PC-3 (cell line): ENCODE data around the gene ABCC8. TPM values are rescaled to one million over a fixed set of nuclear protein-coding genes. Genes with fewer than 3 reads are reported as not detected.

ENCODE experiments used
- ATAC-seq: fragments of 200-7000 bp; cut with Tn5 transposase; 2 replicates; pipeline ENCODE4 v1.9.1; 2020; ENCODE audit warnings: mild to moderate bottlenecking, moderate library complexity
- BruUV-seq: library from RNA; stranded (reverse); fragments of 400-500 nt; replicated peaks from 2 replicates; lab custom pipeline; 2021; lab: Mats Ljungman, UMichigan
- CTCF ChIA-PET: fragments of 300-600 bp; sonication (Branson Sonifier 250); formaldehyde crosslinking; loops from one replicate; lab custom pipeline; 2022; ENCODE audit warnings: antibody characterized with exemption; lab: Charles Lee
- POLR2A ChIA-PET: fragments of 300-600 bp; sonication (Branson Sonifier 250); formaldehyde crosslinking; loops from one replicate; lab custom pipeline; 2022; ENCODE audit warnings: antibody characterized with exemption; ENCODE audit not compliant: unreplicated experiment; lab: Charles Lee
- DNase-seq: peaks from one replicate; pipeline ENCODE4 v3.0.0-alpha.2; 2015
- H2AFZ ChIP-seq: fragments of 300-600 bp; sonication (generic); 2 replicates; pipeline ENCODE4 v1.6.0; 2016; ENCODE audit warnings: antibody characterized with exemption, low read length
- H3F3A ChIP-seq: fragments of 300-600 bp; sonication (generic); one replicate; pipeline ENCODE4 v1.6.0; 2017; ENCODE audit warnings: antibody characterized with exemption, low read length, control low read depth, mild to moderate bottlenecking; ENCODE audit not compliant: unreplicated experiment
- H3K27ac ChIP-seq: fragments of 300-600 bp; sonication (generic); 2 replicates; pipeline ENCODE4 v1.5.1; 2016; ENCODE audit warnings: mild to moderate bottlenecking, low read length
- H3K27me3 ChIP-seq: fragments of 300-600 bp; sonication (generic); 2 replicates; pipeline ENCODE4 v1.6.1; 2016; ENCODE audit warnings: low read length, mixed read lengths
- H3K36me3 ChIP-seq: fragments of 300-600 bp; sonication (generic); 2 replicates; pipeline ENCODE4 v1.6.1; 2016; ENCODE audit warnings: low read depth, mixed run types, low read length, mixed read lengths
- H3K4me1 ChIP-seq: fragments of 300-600 bp; sonication (generic); 2 replicates; pipeline ENCODE4 v1.5.1; 2016; ENCODE audit warnings: low read length; ENCODE audit not compliant: insufficient read depth
- H3K4me2 ChIP-seq: fragments of 300-600 bp; sonication (generic); 2 replicates; pipeline ENCODE4 v1.6.0; 2016; ENCODE audit warnings: low read length
- H3K4me3 ChIP-seq: fragments of 300-600 bp; sonication (generic); 2 replicates; pipeline ENCODE4 v1.5.1; 2016; ENCODE audit warnings: mild to moderate bottlenecking, low read length, mixed read lengths
- H3K79me2 ChIP-seq: fragments of 300-600 bp; sonication (generic); 2 replicates; pipeline ENCODE4 v1.6.1; 2017; ENCODE audit warnings: low read length, mixed read lengths
- H3K9ac ChIP-seq: fragments of 300-600 bp; sonication (generic); 2 replicates; pipeline ENCODE4 v1.6.0; 2016; ENCODE audit warnings: mild to moderate bottlenecking, low read length
- H3K9me2 ChIP-seq: fragments of 300-600 bp; sonication (generic); replicated peaks from 2 replicates; pipeline ENCODE4 v1.6.1; 2016; ENCODE audit warnings: mixed run types, low read length, mixed read lengths
- H3K9me3 ChIP-seq: fragments of 300-600 bp; sonication (generic); 2 replicates; pipeline ENCODE4 v1.6.1; 2016; ENCODE audit warnings: low read length, mixed read lengths
- H4K20me1 ChIP-seq: fragments of 300-600 bp; sonication (generic); 2 replicates; pipeline ENCODE4 v1.6.1; 2016; ENCODE audit warnings: low read length, mixed read lengths
- CTCF ChIP-seq: fragments of 300-600 bp; sonication (generic); conservative IDR thresholded peaks from 2 replicates; pipeline ENCODE4 v1.5.1; 2017; ENCODE audit warnings: antibody characterized with exemption, low read depth, mild to moderate bottlenecking, low read length
- EZH2 ChIP-seq: fragments of 300-600 bp; sonication (generic); IDR thresholded peaks from one replicate; pipeline ENCODE4 v1.6.1; 2017; ENCODE audit warnings: antibody characterized with exemption, mild to moderate bottlenecking, low read length; ENCODE audit not compliant: unreplicated experiment
- EZH2phosphoT487 ChIP-seq: fragments of 300-600 bp; sonication (generic); IDR thresholded peaks from 2 replicates; pipeline ENCODE4 v1.6.1; 2018; ENCODE audit warnings: mild to moderate bottlenecking, antibody characterized with exemption, low read length, borderline replicate concordance
- intact Hi-C: fragments of 100-400 bp; cut with micrococcal nuclease; formaldehyde crosslinking; loops from 2 replicates; pipeline ENCODE4 v1.9.0; 2023
- total RNA-seq: library from RNA; depleted of rRNA; stranded (reverse); fragments of >200 nt; gene quantifications from 2 replicates; pipeline ENCODE4 v1.2.3, GENCODE V29; 2014

Gene ABCC8
- total RNA-seq, 1 experiment from 2014 or later, result not detected

DNA sequence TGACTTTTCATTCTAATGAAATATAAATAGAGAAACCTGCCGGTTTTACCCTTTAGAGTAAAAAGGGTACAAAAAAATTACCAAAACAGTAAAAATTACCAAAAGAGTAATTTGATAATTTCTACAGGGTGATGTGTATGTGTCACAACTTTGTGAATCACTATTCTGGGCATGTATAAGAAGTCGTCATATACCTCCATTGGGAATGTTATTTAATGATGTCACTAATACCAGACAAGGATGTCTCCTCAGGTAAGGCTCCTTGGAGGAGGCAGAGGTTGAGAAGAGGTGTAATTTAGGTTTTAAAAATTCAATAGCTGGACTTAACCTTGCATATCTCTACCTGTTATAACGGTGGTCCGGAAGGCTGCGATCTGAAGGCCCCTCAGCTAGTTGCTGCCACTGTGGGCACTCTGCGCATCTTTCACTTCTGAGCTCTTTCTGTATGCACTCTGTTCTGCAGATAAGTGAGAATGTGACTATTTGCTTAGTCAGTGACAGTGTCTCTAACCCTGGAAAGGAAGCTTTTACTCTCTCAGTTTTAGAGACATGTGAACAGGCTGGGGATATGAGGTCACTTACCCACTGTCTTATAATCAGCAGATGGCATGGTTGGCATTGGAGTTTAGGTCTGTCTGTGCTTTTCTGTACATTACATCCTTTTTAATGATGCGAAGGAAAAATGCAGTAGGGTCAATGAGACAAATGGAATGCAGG lies 126.0 kb downstream of the ABCC8 start:
- H3K36me3 ChIP-seq, result no peaks in the 10 kb centered on the region
- ChIA-PET CTCF (no interaction called here), POLR2A (no interaction called here)
- no peaks in the 10 kb centered on the region for H3K9me2 ChIP-seq
- no peak for TF ChIP-seq EZH2phosphoT487
- no peak for TF ChIP-seq EZH2
- no peak for TF ChIP-seq CTCF
- no peak overlapping the region for H3K4me3 ChIP-seq
- no peaks in the 10 kb centered on the region for H3F3A ChIP-seq
- no peaks in the 10 kb centered on the region for H3K79me2 ChIP-seq
- no peak overlapping the region for H2AFZ ChIP-seq
- no peak for DNase-seq
- H3K27me3 ChIP-seq, result no peaks in the 10 kb centered on the region
- peaks cover 5% of the 10 kb centered on the region; the same call in 1 of the 2 replicates for H3K4me1 ChIP-seq
- H4K20me1 ChIP-seq, result no peaks in the 10 kb centered on the region
- no peak overlapping the region for H3K27ac ChIP-seq
- H3K9ac ChIP-seq, result no peak overlapping the region
- no TSS peak for BruUV-seq
- no peaks in the 10 kb centered on the region for H3K9me3 ChIP-seq
- ATAC-seq, result no peak
- intact Hi-C loops, result loop anchor here (5.0 kb wide), 1 partner anchor 273 kb away; the partner anchor contains the start of gene RPS13
- H3K4me2 ChIP-seq, result no peak overlapping the region

GRCh38 chr11:17347676-17348075 lies 129.0 kb downstream of the ABCC8 start:
- Histone ChIP-seq H3K36me3 (no peaks in the 10 kb centered on the region), H3K4me3 (no peak overlapping the region), H3K79me2 (no peaks in the 10 kb centered on the region), H3K9ac (no peak overlapping the region), H2AFZ (no peak overlapping the region), H3K9me2 (no peaks in the 10 kb centered on the region), H4K20me1 (no peaks in the 10 kb centered on the region), H3K27me3 (no peaks in the 10 kb centered on the region), H3F3A (no peaks in the 10 kb centered on the region), H3K27ac (no peak overlapping the region), H3K9me3 (no peaks in the 10 kb centered on the region), H3K4me2 (no peak overlapping the region), H3K4me1 (peaks cover 7% of the 10 kb centered on the region)
- no TSS peak for BruUV-seq
- ChIA-PET POLR2A (no interaction called here), CTCF (interaction anchor here (0.6 kb wide), 1 partner anchor 90 kb away, joined by 11 read pairs; no protein-coding TSS in a partner anchor)
- TF ChIP-seq EZH2phosphoT487, result no peak
- TF ChIP-seq CTCF, result no peak
- no peak for TF ChIP-seq EZH2
- DNase-seq (no peak), ATAC-seq (no peak)
- intact Hi-C loops, result no loop called here

DNA sequence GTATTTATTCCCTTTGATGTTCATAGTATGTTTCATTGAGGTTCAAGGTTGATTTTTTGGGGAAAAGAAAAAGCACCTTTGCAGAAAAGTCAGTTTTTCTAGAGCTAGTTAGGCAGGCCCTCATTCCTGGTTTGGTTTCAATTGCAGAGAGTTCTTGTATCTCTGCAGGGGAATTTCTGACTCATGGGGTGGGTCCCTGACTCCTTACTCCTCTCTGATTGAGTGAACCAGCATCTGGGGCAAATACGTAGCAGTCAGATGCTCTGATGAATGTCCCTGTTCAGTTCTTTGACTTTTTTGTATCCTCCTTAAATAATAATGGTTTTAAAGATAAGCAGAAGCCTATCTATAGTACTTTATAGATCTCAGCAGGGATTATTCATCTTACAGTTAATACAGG lies 132.7 kb downstream of the ABCC8 start:
- Histone ChIP-seq H2AFZ (no peak overlapping the region), H3K9me2 (no peaks in the 10 kb centered on the region), H3K27ac (no peak overlapping the region), H3F3A (no peaks in the 10 kb centered on the region), H3K9ac (no peak overlapping the region), H3K27me3 (no peaks in the 10 kb centered on the region), H3K79me2 (no peaks in the 10 kb centered on the region), H3K4me1 (peaks cover 7% of the 10 kb centered on the region), H3K9me3 (no peaks in the 10 kb centered on the region), H3K36me3 (no peaks in the 10 kb centered on the region), H4K20me1 (no peaks in the 10 kb centered on the region), H3K4me2 (no peak overlapping the region), H3K4me3 (no peak overlapping the region)
- ATAC-seq (peak; percentile 72), DNase-seq (peak; percentile 57)
- BruUV-seq, result no TSS peak
- no peak for TF ChIP-seq EZH2
- POLR2A ChIA-PET, result no interaction called here
- CTCF ChIA-PET, result no interaction called here
- intact Hi-C loops, result no loop called here
